ENCODE measurements around the gene AP1G1. TPM values are rescaled to one million over a fixed set of nuclear protein-coding genes. Genes with fewer than 3 reads are reported as not detected.

Gene AP1G1
- total and polyA plus RNA-seq, 2 of the 8 experiments (the other 6 are each of a cell fraction or from before 2014, with no cell fraction given): 43.9 to 68.4 TPM

DNA sequence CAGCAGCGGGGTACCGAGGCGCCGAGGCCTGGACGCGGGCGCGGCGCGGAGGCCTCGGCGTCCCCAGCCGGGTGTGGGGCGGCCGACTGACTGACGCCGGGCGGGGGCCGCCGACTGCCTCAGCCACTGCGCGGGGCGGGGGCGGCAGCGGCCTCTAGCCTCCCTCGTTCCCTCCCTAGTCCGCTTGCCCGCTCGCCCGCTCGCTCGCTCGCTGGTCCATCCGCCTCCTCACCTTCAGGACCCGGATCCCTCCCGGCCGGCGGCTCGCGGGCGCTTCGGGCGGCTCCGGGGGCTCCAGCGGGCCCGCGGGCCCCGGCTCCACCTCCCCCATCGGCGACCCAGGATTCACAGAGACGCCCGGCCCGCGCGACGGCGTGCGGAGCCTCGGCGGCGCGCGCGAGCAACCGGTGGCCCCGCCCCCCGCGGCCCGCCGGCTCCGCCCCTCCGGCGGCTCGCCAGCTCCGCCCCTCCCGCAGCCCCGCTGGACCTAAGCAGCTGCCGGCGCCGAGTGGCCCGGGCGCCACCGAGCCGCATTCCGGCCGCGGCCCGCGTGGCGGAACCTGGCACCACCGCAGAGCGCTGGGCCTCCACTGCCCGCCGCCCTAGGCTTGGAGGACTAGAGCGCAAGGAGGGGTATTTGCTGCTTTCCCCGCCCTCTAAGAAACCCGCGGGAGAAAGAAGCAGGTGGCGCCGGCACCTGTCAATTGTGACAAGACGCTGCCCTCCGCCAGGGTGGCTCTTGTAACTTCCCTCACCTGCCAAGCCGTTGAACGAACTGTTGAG is 84.9 kb downstream of the AP1G1 start (continued):
- no peak for TF ChIP-seq YY1 (IDR thresholded peaks at IDR 0.05; ENCODE audit: low read depth, low read length)
- 0 out of 3 replicates have a peak, but pooled peaks of 1 of the 2 experiments have one; percentile 11 for TF ChIP-seq EP300 (IDR thresholded peaks at IDR 0.05; ENCODE audit: borderline replicate concordance in 1 of 2, low read depth in 2 of 2, low read length in 2 of 2)
- no peak for TF ChIP-seq MAFK (IDR thresholded peaks at IDR 0.05; ENCODE audit: low read depth, low read length)
- TF ChIP-seq TEAD4 (IDR thresholded peaks at IDR 0.05; ENCODE audit: low read depth, low read length): peak; percentile 80
- no peak for TF ChIP-seq CHD2 (IDR thresholded peaks at IDR 0.05; ENCODE audit: low read length)
- no peak for TF ChIP-seq SP4 (IDR thresholded peaks at IDR 0.05; ENCODE audit: low read length)
- peak; percentile 54; the same call in 1 of the 2 replicates for TF ChIP-seq EGR1 (IDR thresholded peaks at IDR 0.05; ENCODE audit: borderline replicate concordance, low read depth, low read length)
- no peak for TF ChIP-seq HDAC6 (IDR thresholded peaks at IDR 0.05; ENCODE audit: low read depth, low read length)
- no peak for TF ChIP-seq NANOG (IDR thresholded peaks at IDR 0.05; ENCODE audit: insufficient read depth, low read depth, low read length, poor library complexity, severe bottlenecking)
- TF ChIP-seq SIN3A (conservative IDR thresholded peaks at IDR 0.05 in 1 of 2, IDR thresholded peaks at IDR 0.05 in 1 of 2; ENCODE audit: low read depth in 1 of 2, low read length in 2 of 2): peak; percentile 95 to 96
- no peak for TF ChIP-seq ASH2L (IDR thresholded peaks at IDR 0.05; ENCODE audit: low read length)
- 0 out of 2 replicates have a peak, but pooled peaks have one; percentile 10 for TF ChIP-seq POLR2AphosphoS5 (IDR thresholded peaks at IDR 0.05; ENCODE audit: low read depth, low read length)
- TF ChIP-seq, protein P1, sequence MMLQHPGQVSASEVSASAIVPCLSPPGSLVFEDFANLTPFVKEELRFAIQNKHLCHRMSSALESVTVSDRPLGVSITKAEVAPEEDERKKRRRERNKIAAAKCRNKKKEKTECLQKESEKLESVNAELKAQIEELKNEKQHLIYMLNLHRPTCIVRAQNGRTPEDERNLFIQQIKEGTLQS (IDR thresholded peaks at IDR 0.05; ENCODE audit: insufficient read depth, low read depth, low read length): no peak
- no peak for TF ChIP-seq GTF2F1 (IDR thresholded peaks at IDR 0.05; ENCODE audit: borderline replicate concordance, low read depth, low read length)
- no peak for TF ChIP-seq SP2 (IDR thresholded peaks at IDR 0.05; ENCODE audit: low read length)
- TF ChIP-seq TBP (IDR thresholded peaks at IDR 0.05; ENCODE audit: low read depth, low read length): 0 out of 2 replicates have a peak, but pooled peaks have one; percentile 42
- TF ChIP-seq NRF1 (IDR thresholded peaks at IDR 0.05; ENCODE audit: low read depth, low read length): no peak
- TF ChIP-seq CBX5 (IDR thresholded peaks at IDR 0.05; ENCODE audit: low read depth, low read length): no peak
- no peak for TF ChIP-seq CTCF (IDR thresholded peaks at IDR 0.05; ENCODE audit: control extremely low read depth in 1 of 3, insufficient read depth in 1 of 3, low read depth in 1 of 3, low read length in 3 of 3)
- TF ChIP-seq RBBP5 (IDR thresholded peaks at IDR 0.05; ENCODE audit: borderline replicate concordance, low read depth, low read length): peak; percentile 27; the same call in 1 of the 2 replicates
